HG03066 (cell line): ENCODE measurements around the gene SHISAL2A.

Experiments used
- ATAC-seq: cut with Tn5 transposase; IDR thresholded peaks from one replicate; pipeline ENCODE4 v1.9.1; 2021; ENCODE audit warnings: low read depth; ENCODE audit not compliant: unreplicated experiment

The SHISAL2A gene

DNA sequence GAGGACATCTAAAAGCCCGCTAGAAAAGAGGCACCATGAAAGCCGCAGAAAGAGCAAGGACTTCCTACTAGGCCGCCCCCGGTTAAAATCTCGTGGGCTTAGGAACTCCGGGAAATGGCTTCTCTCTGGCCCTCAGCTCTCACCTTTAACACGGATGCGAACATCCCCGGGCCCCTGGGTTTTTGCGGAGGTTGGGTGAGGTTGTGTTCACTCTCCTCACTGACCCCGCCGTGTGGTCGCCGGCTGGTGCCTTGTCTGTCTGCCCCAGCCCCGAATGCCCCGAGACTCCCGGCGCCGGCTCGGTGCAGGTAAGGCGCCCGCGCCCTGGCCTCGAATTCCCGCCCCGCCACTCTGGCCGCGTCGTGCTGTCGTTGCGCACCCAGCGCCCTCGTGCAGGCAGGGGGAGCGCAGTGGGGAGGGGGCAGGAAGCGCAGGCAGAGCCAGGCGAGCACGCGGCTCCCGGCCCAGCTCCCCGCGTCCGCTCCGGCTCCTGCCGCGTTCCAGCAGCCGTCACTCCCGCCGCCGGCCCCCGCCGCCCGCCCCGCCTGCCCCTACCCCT, at the start of gene SHISAL2A:
Gene SHISAL2A, plus strand, starts transcription at position 437 of the 559 bp plus-strand sequence. CDS start 326 bp downstream, outside the sequence.
- ATAC-seq = no peak

GRCh38 chr1:52585474-52585873, 47.5 kb upstream of the SHISAL2A start:
- ATAC-seq = no peak

DNA sequence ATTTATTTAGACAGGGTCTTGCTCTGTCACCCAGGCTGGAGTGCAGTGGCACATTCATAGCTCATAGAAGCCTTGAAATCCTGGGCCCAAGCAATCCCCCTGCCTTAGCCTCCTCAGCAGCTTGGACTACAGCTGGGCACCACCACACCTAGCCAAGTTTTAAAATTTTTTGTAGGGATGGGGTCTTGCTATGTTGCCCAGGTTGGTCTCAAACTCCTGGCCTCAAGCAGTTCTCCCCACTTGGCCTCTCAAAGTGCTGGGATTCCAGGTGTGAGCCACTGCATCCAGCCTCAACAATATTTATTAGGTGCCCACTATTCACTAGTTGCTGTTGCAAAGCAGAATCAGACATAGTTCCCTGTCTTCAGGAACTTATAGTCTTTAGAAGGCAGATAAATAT, 44.9 kb upstream of the SHISAL2A start:
- ATAC-seq = no peak

- no peak for ATAC-seq
Measured at GRCh38 chr1:52588535-52588934, 44.4 kb upstream of the SHISAL2A start.

GRCh38 chr1:52590266-52590665, 42.7 kb upstream of the SHISAL2A start:
- ATAC-seq = no peak

GRCh38 chr1:52592637-52593323, 40.2 kb upstream of the SHISAL2A start:
- ATAC-seq = no peak

DNA sequence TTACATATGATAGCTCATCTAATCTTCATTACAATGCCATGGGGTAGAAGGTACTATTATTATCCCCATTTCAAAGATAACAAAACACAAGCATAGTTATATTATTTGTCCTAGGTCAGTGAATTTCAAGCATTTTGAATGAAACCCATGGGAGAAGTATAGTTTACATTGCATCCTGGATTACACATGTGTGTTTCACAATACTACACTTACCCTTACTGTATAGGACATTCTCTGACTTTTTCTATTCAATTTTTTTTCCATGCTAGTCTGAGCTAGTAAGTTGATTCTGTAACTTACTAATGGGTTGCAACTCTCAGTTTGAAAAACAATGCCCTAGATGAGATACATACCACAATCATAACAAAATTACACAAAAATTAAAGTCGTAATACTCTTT, 39.5 kb upstream of the SHISAL2A start:
- ATAC-seq = no peak

DNA sequence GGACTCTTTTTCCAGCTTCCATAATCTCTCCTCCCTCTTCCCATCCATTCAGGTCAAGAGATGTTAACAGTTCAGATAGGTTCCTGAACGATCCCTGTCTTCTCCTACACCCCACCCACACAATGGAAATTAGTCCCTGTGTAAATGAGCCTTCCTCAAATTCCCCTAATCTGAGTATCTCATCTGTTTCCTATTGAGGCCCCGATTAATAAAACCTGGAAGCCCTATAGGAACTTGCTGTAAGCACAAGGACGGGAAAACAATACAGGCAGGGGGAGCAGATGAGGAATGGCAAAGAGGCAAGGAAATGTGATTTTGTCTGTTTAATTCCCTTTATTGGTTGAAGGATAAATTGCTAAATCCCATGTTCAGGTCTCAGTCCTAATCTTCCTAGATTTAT, 37.9 kb upstream of the SHISAL2A start:
- no peak for ATAC-seq

GRCh38 chr1:52597912-52598311, 35.1 kb upstream of the SHISAL2A start:
- no peak for ATAC-seq

- no peak for ATAC-seq
Measured at GRCh38 chr1:52598729-52599128, 34.2 kb upstream of the SHISAL2A start.

DNA sequence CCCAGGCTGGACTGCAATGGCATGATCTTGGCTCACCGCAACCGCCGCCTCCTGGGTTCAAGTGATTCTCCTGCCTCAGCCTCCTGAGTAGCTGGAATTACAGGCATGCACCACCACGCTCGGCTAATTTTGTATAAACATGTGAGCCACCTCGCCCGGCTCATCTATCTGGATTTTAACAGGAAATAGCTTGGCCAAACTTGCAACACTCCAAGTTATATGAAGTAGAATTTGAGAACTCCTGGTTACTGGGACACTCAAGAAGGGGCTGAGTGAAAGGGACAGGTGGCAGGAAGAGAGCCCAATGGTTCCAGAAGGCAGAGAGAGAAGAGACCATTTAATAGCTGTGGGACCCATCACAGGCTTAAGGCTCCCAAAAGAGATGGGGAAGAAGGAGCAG, 33.7 kb upstream of the SHISAL2A start:
- ATAC-seq = no peak

- no peak for ATAC-seq
Measured at GRCh38 chr1:52600533-52601179, 32.3 kb upstream of the SHISAL2A start.

- ATAC-seq = no peak
Measured at GRCh38 chr1:52601519-52601918, 31.4 kb upstream of the SHISAL2A start.

DNA sequence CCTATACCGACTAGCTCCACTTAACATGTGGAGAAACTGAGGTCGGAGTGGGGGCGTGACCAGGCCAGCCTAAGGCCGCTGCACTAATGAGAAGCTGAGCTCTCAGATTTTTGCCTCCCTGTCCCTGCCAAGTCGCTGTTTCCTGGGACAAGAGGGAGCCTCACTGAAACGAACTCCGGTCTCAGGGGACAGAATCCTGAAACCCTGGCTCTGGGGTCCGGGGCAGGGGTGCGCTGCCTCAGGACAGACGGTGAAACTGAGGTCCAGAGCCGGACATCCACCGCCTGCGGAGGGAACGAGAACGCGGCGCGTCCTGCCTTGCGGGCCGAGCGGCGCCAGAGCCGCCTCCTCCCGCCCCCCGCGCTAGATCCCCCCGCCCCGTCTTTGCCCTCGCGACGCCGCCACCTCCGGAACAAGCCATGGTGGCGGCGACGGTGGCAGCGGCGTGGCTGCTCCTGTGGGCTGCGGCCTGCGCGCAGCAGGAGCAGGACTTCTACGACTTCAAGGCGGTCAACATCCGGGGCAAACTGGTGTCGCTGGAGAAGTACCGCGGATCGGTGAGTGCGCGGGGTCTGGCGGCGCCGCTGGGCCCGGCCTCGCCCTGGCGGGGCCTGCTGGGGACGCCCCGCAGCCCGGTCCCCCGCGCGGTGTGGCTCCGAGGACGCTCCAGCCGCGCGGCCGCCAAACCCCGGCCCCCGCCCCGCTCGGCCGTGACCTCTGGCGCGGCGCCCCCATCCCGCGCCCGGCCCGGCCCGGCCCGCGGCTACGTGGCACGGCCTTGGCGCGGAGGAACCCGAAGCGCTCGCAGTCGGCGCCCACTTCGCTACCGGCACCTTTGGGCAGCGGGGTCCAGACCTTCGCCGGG, 30.7 kb upstream of the SHISAL2A start, which contains the start of gene GPX7:
Gene GPX7, plus strand, starts transcription at position 381 of the 865 bp plus-strand sequence. Its CDS starts 39 bp downstream, at position 420.
- ATAC-seq = no peak

DNA sequence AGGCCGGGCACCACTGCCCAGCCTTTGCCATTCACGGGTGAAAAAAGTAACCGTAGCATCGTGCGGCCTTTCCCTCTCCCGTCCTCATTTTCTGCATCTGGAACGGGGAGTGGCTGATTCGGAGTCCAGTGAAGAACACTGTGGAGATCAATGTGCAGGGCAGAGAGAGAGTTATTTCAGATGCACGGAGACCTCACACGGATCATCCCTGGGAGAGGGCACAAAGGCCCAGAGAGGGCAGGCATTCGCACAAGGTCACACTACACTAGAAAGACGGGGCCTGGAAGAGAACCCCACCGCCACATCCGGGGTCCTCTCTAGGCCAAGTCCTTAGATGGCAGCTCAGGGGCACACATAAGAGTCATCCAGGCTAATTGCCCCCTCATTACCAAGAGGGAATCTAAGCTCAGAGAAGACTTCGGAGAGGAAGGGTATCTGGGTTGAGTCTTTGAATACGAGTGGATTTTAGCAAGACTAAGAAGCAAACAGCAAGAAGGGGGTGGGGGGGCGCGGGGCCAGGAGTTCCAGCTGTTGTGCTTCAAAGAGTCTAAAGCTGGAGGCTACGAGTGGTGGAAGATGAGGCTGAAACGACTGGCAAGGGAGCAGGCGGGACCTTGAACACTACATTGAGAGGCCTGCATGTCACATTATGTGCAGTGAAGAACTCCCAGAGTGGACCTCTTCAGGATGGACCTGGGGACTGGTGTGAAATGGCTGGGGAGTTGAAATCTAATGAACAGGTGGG, 29.9 kb upstream of the SHISAL2A start:
- no peak for ATAC-seq

DNA sequence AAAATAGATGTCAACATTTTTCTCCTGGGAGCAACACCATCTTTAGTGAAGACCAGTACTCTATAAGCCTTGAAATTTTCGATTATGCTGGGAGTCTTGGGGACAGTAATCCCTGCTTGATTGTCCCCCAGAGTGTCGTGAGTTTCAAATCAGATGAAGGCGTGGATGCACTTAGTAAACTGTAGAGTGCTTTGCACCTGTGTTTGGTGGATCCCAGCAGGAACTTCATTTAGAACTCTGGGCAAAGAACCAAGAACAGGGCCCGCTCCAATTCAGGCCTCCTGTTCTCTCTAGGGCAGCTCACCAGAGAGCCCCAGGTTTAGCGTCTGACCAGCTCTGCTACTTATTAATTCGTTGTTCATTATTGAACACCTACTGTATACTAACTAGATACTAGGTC, 29.3 kb upstream of the SHISAL2A start:
- ATAC-seq = no peak

- no peak for ATAC-seq
Measured at GRCh38 chr1:52604063-52604770, 28.8 kb upstream of the SHISAL2A start.

DNA sequence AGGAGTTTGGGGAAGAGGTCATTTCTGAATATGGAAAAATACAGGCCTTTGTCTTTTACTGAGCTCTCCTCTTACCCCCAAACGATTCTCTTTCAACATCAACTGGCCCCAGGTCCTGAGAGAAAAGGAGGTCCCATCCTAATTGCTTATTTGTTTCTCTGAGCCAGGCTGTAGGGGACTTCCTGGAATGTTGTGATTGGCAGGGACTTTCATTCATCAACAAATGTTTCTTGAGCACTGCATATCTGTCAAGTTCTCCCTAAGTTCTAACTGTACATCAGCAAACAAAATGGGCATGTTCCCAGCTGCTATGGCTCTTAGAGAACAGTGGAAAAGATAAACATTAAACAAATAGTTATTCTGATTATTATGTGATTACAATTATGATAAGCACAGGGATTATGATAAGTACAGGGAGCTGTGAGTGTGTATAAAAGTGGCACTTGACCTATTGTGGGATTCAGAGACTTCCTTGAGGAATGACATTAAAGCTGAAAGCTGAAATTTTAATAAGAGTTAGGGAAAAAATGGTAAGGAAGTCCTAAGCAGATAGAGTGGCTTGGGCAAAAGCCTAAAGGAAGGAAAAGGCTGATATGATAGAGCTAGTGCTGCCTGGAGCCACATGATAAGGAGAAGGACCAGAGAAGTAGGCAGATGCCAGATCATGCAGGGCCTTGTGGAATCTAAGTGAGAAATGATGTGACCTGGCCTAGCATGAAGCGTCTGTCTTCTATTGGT, 19.2 kb upstream of the SHISAL2A start:
- ATAC-seq = no peak

- no peak for ATAC-seq
Measured at GRCh38 chr1:52614671-52615070, 18.3 kb upstream of the SHISAL2A start.
